Kasumi-1 (cell line): ENCODE results near the gene PRKCH.

Experiments
- DNase-seq, 2 experiments: peaks; one replicate each; lab custom pipeline; 2025; lab: John Stamatoyannopoulos, UW

PRKCH gene

DNA sequence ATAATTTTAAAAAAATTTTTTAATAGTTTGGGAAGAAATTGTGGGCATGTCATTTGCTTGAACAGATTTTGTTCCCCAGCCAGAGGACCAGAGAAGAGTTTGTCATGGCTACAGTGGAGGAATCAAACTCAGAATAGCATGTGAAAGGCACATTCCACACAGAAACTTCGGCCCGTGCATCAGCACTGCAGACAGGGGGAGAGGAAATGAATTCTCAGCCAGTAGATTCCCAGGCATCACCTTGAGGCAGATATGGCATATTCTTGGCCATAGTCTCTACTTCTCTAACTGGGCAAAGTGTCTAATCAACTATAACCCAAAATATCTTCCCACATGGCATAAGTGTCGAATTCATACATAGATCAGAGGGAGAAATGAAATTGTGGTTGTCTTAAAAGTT is 153.3 kb downstream of the PRKCH start:
- DNase-seq, result no peak

DNA sequence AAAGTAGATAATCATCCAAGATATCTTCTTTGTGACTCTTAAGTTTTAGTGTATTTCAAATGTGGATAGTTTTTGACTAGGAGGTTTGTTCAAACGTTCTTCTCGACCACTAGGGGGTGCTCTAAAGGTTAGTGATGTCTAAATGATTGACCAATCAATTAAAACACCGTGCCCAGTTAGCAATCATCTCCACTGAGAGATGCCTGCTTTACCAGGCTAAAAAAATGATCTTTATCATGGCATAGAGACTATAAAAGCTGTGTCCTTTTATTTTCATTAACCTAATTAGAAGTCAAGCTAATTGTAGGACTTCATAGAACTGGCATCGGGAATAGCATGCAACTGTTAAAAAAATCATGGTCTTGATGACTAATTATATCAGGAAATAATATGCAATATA is 153.9 kb downstream of the PRKCH start:
- DNase-seq, result peak; percentile 75

DNA sequence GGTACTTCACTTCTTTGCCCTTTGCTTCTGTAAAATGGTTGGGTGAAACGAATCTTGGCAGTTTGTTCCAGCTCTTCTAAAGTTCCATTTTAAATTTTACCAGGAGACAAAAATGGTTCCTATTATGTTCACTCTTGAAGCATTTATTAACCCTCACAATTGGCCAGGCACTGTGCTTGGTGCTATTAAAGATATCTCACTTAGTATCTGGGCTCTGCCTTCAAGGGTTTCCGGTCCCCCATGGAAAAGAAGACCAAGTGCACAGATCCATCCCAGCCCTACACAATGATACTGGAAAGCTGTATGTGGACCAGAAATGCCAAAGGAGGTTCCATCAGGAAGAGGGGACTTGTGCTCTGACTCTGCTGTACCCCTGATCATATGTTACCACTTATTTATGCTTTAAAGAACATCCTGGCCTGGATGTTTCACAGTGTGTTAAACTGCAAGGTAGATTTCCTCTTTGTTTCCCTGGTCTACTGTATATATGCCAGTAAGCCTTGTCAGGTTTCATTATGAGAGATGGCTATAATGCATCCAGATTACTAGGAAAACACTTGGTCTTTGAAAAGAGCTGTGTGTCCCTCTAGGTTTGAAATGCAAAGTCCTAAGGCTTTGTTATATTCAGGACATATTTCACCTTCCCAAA is 154.8 kb downstream of the PRKCH start:
- no peak for DNase-seq

DNA sequence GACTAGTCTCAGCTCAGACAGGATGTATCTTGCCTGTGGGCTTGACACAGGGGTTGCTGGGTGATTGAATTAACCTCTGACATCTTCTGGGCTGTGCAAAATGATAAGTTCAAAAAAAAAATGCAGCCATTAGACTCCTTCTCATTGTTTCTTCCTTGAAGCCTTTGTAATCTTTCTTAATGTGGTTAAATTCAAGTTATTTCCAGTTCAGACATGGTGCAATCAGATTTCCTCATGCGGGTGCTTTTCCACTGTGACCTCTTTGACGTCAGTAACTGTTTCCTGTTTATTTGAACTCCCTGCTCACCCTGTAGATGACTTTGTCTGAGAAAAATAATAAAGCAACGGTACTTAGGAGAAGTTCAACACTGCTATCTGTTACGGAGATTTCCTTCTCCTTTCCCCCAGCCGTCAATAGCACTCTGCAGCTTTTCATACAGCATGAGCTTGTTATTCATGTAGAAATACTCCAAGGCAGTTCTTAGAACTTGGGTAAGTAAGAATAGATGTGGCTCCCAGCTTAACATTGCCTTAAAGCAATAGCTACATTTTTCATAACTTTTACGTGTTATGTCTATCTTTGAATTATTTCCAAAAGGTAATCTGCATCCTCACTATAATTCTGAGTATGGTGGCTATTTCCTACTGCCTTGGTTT is 155.5 kb downstream of the PRKCH start:
- peak; percentile 92 to 97 for DNase-seq

DNA sequence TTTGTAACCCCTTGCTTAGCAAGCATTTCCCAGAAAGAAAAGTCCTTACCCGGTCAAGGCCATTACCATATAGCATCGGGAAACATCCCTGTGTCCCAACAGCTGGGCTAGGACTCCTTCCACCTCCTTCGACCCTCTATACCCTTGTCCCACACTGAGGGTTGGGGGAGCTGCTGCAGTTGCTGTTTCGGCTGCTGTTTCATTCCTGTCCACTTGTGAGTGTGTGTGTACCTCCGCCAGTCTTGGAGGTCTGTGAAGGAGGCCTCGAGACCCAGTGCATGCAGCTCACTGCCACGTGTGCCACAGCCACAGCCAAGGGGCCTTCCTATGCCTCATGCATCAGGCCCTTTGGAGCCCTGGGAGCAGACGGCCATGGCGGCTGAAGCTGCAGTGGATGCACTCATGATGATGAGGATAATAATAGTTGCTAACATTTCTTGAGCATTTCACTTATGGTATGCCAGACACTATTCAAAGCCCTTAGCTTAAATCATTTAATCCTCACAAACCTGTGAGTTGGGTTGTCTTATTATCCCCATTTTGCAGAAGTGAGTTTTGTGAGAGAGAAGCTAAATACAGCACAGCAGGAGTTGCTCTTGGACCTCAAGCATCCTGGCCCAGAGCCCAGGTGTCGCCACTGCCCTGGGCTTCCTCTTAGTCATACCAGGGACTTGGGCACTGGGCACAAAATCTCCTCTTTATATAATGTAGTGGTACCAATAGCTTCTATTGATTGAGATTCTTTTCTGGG is 156.5 kb downstream of the PRKCH start:
- DNase-seq, result peak in 1 of 2 experiments; percentile 5

DNA sequence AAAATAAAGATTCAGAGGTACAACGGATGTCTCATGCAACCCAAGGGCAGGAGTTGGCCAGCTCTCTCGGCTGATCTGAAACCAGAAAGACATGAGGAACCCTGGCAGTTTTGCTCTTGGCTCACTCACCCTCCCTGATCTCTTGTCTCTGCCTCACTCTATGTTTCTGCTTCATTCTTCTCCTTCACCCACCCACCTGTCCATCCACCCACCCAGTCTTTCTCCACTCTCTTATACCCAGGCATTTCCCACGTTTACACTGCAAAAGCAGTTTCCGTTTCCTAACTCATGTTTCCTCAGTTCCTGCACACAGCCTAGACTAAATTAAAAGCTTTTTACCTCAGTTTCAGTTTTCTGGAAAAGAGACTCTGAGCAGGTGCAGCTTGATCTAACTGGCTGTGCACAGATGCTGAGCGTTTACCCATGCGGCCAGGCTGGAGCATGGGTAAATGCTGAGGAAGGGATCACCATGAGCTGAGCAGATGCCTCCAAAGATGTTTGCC is 157.6 kb downstream of the PRKCH start:
- no peak for DNase-seq

DNA sequence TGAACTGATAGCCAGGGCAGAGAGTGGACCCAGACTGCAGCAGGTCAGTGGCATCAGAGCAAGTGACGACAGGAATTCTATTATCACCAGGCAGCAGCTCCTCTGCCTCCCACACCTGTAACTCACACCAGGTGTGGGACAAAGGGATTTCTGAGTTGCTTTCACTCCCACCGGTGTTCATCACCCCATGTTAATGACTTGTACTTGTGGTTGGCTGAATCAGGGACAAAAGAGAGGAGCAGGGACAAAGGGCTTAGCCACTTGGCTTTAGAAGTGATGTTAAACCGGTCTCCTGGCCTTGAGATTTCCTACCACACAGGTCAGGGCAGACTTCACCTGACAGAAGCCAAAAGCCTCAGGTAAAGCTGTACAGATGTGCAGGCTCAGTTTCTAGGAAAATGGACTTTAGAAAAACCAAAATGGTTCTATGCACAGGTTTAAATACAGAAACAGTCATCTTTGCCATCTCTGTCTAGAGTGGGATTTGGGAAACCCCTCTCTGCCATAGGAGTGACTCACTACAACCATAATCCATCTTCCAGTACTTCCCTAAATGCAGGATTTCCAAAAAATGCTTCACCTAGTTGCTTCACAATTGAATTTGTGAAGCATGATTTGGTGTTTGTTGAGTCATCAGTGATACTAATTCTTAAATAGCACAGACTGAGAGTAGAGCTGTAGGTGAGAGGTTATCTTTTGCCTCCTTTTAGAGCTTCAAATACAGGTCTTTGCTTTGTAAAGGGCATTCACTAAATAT is 158.5 kb downstream of the PRKCH start:
- DNase-seq, result no peak

DNA sequence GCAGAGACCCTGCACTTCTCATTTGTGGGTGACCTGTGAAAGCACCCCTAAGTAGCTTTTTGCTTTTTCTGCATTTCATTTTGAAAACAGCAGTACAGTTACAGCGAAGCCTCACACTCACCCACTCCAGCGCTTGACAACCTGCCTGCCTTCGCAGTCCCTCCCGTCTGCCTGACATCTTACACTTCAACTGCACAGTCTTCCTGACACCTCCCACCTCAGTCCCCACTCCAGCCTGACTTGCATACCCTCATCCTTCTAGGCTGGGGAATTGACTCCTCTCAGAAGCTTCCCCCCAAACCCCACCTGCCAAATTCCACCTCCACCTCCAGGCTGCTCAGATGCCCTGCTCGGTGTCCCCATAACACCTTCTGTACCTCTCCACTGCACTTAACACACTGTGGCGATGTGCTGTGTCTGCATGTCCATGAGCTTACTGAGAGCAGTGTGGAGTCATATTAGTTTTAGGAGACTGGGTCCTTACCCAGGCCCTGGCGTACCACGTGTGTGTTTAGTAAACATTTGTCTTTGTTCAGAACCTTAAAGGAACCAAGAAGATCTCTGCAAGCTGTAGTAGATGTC is 159.4 kb downstream of the PRKCH start:
- DNase-seq, result no peak

DNA sequence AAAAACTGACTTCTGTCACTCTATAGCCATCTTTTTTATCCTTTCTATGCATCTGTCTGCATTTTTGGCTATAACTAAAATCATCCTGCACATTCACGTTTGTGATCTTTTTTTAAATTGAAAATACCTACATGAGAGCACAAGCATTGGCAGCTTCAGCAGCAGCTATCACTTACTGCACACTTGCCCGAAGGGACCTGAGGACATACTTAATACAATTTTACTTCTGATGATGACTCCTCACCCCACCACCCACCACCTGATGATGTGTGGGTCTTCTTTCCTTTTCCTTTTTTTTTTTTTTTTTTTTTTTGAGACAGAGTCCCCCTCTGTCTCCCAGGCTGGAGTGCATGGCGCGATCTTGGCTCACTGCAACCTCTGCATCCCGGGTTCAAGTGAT is 160.3 kb downstream of the PRKCH start:
- DNase-seq, result no peak

DNA sequence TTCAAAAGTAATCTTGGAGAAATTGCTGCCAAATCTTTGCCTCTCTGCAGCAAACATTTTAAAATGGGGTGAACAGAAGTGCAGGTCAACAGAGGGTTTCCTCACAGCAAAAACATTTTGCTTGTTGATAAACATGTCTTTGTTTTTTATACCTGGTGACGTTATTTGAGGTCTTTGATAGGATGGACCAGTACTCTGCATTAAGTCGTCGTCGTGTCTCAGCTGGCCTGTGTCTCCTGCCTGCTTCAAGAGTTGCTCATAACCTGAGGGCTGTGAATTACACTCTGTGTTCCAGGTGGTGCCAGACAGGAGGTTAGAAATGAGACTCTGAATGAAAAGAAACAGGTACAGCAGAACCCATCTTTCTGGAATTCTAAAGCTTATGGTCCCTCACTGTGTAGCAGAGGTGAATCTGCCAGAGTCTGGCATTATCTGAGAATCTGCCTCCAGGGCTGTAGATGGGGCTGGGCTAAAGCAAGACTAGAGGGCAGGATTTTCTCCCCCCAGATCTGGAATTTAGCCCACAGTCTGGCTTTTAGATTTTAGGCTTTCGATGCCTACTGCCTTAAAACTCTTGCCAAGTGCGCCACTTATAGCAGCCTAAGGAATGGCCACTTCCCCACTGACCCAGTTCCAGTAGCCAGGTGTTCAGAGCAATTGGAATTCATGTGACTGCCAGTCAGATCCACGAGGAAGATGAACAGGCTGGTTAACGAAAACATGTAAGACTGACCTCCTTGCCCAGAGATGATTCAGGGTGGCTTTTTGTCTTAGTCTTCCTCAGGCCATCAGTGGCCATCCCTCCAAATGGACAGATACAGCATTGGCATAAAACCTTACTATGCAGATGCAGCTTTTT is 161.2 kb downstream of the PRKCH start:
- DNase-seq, result no peak

DNA sequence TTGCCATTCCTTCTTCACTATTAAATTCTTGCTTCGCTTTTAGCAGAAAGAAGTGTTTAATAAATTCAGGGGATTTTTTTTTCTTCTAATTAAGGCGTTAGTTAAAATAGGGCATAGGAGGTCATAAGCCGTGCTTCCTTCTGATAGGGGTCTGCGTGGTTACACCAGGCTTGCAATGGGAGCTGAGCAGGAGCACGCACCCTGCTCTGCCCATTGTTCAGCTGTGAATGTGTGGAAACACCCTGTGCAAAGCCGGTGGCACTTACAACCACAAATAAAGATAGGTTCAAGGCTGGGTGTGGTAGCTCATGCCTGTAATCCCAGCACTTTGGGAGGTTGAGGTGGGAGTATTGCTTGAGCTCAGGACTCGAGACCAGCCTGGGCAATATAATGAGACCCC is 162.1 kb downstream of the PRKCH start:
- DNase-seq, result no peak

DNA sequence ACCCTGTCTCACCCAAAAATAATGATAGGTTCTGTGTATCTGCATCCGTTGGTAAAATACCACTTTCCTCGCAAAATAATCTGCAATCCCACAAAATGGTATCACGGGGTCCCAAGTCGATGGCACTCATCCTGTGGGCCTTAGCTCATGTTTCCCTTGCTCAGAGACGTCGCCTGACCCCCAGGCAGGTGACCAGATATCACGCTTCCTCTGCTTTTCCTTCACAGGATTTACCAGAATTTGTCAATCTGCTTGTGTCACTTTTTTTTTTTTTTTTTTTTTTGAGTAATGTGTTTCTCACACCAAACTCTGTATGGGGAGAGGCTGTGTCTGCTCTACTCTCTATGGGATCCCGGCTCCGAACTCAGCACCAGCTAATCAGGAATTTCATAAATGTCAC is 162.7 kb downstream of the PRKCH start:
- no peak for DNase-seq

DNA sequence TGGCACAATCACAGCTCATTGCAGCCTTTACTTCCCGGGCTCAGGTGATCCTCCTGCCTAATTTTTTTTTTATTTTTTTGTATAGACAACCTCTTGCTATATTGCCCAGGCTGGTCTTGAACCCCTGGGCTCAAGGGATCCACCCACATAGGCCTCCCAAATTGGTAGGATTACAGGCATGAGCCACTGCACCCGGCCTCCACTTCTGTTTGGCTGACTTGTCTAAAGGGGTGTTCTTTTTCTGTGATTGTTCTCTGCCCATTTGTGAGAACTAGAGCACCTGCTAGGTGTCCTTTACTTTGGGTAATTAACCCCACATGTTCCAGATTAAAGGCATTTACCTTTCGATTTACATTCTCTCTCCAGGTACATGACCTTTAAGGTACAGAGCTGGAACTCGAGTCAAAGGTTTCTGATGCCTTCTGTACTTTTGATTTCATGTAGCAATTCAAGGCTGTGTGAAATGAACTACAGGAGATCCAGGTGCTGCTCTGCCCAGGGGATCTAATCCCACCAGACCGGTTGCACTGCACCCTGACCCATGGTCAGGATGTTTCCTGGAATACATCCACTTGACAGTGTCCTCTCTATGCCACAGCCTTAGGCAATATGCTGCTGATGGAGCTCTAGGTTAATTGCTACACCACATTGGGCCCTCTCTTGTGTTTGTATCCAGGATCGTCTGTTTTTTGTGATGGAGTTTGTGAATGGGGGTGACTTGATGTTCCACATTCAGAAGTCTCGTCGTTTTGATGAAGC is 163.6 kb downstream of the PRKCH start:
- DNase-seq, result no peak

DNA sequence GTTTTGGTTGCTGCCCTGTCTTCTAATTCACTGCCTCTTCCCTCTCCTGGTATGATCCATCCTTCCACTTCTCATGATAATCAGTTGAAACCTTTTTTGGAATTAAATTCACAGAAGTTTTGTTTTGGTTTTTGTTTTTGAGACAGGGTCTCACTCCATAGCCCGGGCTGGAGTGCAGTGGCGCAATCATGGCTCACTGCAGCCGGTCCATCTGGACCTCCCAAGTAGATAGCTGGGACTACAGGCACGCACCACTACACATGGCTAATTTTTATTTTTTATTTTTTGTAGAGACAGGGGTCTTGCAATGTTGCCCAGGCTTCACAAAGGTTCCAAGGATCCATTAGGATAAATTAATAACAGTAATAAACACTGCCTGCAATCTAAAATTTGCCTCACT is 164.3 kb downstream of the PRKCH start:
- DNase-seq, result no peak

DNA sequence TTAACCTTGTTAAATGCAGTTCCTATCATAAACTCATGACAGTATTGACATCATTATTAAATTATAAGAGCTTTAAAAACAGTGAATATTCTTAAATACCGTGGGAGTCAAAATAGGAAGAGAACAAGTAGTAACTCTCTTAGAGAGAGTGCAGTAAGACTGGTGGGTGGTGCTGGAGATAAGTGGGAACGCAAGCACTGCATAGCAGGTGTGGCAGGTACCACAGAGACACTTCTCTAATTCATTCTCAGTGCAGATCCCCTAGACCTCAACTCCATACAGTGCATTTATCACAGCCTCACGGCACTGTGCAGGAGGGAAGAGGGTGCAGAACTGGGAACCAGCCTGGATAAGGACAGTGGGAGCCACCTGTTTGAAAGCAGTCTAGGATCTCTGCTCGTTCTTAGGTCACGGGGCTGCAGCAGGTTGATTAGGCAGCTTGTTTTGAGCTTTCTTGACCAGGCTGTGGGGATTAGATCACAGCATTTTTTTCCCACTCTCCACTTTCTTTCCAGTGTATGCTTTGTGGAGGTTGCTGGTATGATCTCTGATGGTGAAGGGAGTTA is 165.6 kb downstream of the PRKCH start:
- no peak for DNase-seq

DNA sequence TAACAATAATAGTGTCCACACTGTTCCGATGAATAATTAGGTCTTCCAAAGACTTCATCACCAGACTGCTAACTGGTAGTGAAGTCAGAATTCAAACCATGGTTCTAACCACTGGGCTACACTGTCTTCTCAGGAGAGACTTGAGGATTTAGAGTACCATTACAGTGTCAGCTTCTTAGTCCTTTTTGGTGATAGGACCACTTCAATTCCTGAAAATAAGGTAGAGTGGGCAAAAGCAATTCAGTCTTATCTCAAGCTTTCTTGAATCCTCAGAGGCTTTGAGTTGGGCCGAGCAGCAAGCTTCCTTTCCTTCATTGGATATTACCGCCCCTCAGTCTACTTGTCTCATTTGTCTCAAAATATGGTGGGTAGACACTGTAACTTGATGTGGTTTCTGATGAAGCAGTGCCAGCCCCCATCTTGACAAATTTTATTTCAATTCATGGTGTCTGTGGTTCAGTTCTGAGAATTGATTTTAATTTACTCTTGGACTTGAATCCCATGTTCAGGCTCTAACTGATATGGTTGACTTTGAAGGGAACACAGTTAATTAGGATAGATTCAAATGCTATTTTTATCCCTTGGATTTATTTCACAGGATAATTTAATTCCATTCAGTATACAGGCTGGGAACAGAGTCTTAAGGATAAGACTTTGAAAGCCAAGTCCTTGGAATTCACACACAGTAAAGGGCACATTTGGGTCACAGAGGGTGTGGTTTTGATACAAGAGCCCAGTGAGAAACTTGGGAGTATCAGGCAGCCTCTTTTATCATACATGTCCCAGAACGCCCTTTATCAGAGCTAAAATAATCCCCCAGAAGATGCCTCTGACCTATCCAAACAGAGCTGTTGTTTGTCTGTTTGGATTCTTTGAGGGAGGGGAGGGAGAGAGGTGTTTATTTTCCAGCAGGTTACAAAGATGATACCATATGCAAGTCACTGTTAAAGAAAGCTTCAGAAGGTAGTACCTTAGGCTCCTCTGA is 167.3 kb downstream of the PRKCH start:
- DNase-seq, result no peak

DNA sequence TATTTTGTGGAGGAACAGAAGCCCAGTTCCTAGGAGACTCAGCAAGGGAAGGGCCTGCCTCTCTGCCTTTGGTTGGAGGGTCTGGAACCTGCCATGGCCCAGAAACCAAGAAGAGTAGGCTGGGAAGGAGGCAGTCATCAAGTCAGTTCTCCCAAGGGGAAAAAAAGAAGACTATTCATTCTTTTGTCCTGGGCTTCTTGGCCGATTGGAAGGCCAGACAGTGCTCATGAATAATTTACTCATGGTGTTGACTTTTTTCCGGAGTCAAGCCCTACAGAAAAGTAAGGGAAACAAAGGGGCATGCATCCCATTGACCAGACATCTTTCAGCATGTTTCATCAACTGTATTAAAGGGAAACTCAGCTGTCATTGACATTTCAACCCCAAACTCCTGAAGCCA is 168.1 kb downstream of the PRKCH start:
- DNase-seq, result no peak

DNA sequence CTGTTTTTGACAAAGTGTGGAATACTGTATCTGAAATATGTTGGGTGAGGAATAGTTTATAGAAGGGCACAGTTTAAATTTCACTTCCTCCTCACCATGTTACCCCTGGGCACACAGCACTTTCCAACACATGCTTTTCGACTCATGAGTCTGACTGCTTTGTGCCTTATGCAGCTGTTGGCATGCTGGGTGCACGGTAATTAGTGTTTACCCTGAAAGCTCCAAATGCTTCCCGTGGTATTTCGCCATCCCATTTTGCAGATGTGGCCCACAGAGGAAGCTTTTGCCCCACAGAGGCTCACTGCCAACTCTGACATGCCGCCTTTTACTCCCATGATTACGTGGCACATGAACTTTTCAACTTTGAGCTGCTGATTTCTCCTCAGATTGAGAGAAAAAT is 168.6 kb downstream of the PRKCH start:
- peak in 1 of 2 experiments; percentile 31 for DNase-seq

DNA sequence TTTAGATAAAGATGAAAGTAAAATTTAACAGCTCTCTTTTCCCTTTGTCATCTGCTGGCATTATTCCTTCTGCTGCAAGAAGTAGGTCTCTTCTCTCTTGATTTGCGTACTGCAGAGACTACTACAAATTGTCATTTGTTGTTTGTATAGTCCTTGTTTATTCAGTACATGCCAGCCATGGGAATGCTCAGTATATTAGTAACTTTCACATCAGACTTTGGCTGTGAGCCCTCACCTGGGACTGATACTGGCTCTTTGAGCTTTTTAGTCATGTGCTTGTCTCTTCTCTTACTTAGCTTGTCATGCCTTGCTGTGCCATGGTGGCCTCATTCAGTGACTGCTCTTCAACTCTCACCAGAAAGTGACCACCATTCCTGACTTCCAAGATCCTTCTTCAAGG is 169.8 kb downstream of the PRKCH start:
- DNase-seq, result no peak
